Right renal cortex interstitium (tissue), 3 donors: ENCODE measurements around the gene MTIF3. TPM values are rescaled to one million over a fixed set of nuclear protein-coding genes. Genes with fewer than 3 reads are reported as not detected.
"Not testable (repeated sequence)": the region's sequence is repeated elsewhere in the genome, so short reads cannot be mapped to it uniquely, and the experiment has no call there.

Experiments used
- DNase-seq, 3 donors: peaks; one replicate each; pipeline ENCODE4 v3.0.0-alpha.2; 2013; ENCODE audit warnings: low read depth in 3 of 3, low spot score in 2 of 3
- polyA plus RNA-seq, 3 donors: library from polyadenylated mRNA; unstranded; fragments of 120-200 nt; gene quantifications; one replicate each; pipeline ENCODE4 v1.2.1, GENCODE V29; 2013; ENCODE audit not compliant: insufficient read length in 3 of 3

Gene MTIF3
- polyA plus RNA-seq, 3 donors: 83.0 to 89.4 (median 85.4) TPM

DNA sequence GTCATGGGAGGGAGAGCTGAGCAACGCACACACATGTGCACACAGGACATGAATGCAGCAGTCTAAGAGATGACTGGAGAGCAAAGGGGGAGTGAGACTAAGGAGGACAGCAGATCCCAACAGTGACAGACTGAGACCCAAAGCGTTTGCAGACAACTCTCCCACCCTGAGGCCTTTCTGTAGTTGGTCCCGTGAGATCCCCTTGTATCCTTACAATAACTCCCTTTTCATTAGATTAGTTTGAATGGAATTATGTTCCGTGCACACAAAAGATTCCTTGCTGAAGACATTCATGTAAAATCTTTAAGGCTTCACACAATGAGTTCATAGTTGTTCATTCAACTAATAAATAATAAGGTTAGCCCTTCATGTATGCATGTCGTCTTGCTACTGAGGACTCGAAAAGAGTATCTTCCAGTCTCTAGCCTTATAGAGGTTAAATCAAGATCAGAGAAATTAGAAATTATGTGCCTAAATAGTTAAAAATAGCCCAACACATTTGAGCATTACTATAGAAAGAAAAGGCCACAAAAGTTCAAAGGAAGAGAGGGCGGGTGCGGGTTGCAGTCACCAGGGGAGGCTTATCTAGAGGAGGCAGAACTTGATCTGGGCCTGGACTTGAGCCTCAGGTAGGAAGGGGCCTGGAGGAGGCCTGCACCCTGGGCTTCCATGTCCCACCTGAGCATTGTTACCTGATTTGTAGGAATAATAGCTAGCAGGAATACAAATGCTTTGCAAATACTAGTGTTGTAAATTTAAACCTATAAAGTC, 29.1 kb downstream of the MTIF3 start:
- no peak for DNase-seq

DNA sequence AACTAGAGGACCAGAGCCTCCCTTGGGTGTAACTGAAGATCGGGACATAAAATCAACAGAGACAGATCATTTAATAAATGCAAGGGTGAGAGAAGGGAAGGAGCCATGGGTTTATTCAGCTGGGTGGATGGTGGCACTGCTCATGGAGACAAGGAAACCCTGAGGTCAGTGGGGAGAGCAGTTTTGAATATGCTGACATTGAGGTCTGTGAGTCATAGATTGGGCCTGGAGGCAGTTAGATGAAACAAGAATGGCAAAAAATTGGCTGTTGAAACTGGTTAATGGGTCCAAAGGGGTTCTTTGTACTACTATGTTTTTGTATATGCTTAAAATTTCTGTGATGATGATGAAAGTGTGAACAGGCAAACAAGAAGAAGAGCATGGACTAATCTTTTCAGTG, 31.0 kb downstream of the MTIF3 start:
- no peak for DNase-seq

DNA sequence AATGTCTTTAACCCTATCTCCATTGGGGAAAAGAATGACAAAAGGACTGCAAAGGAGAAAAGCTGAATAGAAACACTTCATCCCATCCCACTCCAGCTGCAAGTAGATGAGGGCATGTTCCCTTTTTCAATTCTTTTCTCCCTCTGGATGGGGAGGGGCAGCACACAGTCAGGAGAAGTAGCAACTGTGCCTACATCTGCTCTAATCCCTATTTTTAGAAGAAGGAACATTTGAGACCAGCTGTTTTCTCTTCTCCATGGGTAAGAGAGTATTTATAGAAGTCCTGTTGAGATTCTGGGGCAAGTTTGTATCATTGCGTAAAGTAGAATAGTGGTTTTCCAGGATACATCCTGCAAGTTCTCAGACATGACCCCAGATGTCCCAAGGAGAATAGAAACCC, 35.2 kb downstream of the MTIF3 start:
- no peak for DNase-seq

DNA sequence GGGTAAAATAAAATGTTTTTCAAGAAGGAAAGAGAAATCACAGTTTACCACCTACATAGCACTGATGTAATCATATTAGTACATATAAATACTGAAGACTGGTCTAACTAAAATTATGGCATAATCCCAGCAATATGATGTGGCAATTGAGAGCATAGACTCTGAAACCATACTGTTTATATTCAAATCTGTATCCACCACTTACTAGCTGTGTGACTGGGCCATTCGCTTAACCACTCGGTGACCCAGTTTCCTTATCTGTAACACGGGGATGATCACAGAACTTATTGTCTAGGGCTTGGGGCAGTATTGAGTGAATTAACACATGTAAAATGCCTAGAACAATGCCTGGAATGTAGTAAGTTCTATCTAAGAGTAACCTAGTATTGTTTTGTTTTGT, 39.0 kb downstream of the MTIF3 start:
- DNase-seq: no peak

DNA sequence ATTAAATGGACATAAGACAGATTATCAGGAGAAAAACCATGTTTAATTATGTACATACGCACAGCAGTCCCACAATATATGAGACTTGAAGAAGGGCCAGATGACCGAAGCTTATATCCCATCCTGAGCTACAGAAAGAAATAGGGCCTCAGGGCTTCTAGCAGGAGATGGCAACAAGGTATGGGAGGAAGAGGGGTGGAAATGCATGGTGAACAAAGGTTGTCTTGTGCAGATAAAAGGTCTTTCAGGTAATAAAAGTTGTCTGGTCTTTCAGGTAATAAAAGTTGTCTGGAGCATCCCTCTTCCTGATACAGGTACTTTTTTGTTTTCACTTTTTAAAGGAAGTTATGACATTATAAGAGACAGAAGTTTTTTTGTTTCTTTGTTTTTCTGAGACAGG, 41.4 kb downstream of the MTIF3 start:
- no peak for DNase-seq

DNA sequence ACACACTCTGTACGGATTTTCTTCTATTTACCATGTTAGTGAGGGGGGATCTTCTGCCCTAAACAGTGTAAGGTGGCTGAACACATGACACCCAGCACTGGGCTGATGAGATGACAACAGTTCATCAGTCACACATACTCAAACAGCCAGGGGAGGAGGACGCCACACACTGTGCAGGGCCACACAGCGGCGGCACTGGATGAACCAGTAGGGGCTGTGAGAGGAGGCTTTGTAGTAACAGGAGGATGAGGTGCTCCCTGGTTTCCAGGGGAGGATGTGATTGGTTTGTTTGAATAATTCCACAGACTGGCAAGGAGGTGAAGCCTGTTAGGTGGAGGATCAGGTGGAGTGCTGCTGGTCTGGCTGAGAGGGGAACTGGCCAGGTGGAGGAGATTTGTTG, 42.3 kb downstream of the MTIF3 start:
- no peak for DNase-seq

DNA sequence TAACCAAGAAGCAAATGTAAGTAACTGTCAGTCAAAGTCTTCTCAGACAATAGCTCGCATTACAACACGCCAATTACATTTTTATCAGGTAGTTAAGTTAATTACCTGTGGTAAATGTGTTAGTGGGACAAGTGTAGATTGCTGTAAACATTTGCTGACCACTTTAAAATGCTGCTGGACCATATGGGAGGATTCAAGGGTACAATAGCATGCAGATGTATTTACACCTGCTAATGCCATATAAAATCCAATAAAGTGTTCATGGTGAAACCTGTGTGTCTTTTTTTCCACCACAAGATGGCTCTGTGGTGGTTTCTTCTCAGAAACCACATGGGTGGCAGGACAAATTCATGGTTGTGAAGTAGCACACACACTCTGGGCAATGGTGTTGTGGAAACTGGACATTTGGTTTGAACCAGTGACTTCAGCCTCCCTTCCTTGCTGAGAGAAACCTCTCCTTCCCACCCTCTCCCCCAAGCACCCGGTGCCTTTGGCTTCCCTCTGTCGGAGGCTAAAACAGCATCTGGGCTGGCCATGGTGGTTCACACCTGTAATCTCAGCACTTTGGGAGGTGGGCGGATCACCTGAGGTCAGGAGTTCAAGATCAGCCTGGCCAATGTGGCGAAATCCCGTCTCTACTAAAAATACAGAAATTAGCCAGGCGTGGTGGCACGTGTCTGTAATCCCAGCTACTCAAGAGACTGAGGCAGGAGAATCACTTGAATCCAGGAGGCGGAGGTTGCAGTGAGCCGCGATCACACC, 44.0 kb downstream of the MTIF3 start:
- no peak for DNase-seq

DNA sequence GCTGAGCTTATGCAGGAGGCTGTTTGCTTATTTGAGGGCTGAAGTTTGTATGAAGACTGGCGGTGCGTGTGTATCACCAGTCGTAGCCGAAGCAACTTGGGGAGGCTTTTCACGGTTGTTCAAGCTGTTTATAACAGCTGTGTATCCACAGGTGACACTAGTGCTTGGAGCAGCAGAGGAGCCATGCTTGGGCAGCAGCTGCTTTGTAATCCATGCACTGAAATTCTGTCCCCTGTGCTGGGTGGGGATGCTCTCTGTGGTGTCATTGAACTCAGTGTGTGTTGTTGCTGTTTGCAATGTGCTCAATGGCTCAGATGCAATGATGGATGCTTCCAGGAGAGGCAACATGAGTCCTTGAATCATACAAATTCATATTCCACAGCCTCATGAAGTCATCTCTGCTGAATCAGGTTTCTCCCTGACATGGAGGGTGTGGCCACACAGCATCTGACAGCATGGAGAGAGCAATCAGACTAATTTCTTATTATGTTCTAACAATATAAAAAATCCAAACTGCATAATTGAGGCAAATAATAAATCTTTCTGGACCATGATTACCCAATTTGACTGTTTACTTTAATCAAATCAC, 44.7 kb downstream of the MTIF3 start:
- no peak for DNase-seq

DNA sequence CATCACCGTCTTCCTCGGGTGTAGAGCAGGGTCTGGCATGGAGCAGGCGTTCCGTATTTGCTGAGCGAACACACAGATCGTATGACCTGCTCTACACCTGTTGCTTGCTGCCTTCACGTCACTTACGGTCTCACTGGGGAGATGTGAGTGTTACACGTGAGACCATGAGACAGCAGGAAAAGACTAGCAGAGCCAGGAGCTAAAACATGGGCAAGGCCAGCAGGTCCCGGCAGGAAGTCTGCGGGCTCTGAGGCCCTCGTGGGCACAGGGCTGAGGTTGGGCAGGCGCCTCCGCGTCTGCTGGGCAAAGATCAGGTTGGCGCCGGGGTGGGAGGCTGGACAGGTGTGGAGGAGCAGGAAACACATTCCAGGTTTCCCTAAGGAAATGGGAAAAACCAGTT, 45.7 kb downstream of the MTIF3 start:
- no peak for DNase-seq

DNA sequence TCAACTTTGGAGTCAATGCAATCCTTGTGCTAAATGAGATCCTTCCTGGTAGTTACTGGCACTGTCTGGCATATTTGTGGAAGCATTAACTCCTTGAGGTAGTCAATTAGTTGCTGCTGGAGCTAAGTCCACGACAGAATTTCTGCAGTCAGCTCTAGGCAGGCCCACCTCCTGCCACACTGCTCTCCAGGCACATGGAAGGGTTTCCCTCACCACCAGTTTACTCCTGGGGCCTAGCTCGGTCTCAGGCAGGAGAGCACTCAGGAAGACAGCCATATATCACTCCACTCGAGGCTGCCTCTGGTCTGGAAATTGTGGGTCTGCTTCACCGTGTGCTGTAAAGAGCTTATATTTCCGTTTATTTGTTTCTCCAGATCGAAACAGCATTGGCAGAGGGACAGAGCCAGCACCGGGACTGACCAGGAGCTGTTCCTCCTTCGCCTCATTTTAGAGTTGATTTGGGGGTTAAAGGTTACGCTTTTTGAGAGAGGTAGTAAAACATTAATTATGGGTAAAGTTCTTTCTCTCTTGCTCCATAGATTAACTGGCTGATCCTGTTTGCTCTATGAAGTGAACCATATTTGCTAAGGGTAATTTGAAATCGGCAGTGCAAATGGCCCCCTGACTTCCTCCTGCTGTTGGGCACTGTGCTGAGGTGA, 46.5 kb downstream of the MTIF3 start:
- no peak for DNase-seq

DNA sequence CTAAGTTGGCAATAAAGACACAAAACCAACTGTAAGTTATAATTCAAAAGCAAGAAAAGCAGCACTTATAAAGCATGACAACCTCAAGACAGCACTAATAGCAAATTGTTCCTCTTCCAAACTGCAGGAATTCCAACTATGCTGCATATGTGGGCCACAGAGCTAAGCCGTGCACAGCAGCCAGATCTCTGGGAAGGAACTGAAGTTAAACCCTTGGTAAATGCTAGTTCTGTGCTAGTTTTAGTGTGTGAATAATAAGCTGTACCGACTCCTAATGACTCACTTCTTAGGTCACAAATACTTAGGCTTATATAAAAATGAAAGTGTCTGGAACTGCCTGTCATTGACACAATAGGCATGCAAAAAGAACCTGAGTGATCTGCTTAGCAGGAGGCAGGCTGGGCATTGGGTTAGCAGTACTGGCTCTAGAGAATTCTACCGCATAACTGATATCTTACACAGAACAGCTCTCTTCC, 47.1 kb downstream of the MTIF3 start:
- no peak for DNase-seq

DNA sequence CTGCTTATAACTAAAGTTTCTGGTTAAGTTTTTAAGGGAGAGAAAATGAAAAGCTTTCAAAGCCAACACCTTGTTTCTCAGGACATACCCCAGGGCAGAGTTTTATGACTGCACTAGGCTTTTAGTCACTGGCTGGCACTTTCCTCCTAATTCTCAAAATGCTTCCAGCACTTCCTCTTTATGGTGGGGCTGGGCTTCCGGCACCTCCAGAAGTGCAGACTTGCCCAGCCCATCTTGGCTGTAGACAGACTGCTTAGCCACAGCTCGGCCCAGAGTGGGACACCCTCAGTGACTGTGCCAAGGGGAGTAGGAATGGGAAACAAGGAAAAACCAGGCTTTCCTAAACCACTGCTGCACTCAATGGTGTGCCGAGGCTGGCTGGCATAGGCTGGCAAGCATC, 49.2 kb downstream of the MTIF3 start:
- DNase-seq: no peak

DNA sequence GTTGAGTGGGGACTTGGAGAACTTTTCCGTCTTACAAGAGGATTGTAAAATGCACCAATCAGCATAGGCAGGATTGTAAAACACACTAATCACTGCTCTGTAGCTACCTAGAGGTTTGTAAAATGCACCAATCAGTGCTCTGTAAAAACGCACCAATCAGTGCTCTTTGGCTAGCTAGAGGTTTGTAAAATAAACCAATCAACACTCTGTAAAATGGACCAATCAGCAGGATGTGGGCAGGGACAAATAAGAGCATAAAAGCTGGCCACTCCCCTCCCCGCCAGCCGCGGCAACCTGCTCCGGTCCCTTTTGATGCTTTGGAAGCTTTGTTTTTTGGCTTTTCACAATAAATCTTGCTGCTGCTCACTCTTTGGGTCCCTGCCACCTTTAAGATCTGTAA, 50.0 kb downstream of the MTIF3 start:
- not testable (repeated sequence) for DNase-seq

DNA sequence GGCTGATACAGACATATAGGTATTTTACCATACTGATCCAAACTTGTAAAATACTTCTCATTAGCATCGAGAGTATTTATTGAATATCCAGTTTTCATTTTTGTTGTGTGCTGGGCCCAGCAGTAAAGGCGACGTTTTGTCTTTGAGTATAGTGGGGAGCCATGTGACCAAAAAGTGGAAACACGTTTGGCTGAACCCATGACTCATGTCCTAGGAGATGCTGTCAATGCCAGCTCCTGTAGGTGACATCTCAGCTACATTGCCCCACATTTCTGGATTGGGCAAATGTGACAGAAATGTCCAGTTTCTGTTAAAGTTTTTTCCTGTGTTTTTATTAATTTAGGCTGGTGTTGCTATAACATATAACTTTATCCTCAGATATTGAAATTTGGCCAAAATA, 52.0 kb downstream of the MTIF3 start:
- DNase-seq: no peak

DNA sequence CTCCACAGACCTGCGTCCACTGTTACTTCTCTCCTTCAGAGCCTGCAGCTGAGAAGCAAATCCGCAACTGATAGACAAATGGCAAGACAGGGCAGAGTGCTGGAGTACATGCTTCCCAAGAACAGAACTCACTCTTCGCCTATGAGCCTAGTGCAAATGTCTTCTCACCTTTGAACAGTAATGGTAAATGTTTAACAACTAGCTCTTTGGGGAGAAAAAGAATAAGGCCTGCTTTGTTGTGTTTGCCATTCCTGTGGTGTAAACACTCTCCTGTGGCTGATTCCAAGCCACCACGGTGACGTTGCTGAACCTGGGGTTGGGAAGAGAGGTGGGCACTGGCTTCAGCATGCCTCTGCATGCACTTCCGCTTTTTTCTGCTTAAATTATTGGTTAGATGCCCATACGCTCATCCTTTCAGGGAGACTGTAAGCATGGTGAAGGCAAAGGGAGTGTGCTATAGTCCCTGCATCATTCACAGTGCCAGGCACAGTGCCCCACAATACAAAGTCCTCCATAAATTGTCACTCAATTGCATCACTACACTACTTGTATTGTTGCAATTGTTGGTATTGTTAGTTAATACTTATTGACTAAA, 54.0 kb downstream of the MTIF3 start:
- DNase-seq: no peak

DNA sequence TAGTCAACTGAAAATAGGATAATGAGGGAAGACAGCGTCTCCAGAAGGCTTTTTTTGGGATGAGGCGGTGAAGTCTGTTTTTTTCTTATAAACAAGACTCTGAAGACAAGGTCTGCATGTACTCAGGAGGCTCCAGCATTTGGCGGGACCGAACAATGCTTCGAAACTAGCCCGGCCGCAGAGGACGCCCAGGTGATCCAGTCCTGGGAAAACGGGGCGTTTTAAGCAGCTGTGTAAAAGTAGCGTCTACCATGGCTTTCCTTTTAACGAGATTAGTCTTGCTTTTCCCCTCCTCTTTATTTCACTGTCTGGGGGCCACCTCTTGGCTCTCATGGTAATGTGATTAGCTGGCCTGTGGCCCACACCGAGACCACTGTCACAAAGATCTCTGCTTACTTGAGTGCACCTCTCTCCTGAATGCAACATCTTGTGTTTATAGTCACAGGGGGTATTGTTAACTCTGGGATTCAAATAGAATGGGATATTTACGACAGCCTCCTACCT, 55.3 kb downstream of the MTIF3 start:
- DNase-seq: no peak

DNA sequence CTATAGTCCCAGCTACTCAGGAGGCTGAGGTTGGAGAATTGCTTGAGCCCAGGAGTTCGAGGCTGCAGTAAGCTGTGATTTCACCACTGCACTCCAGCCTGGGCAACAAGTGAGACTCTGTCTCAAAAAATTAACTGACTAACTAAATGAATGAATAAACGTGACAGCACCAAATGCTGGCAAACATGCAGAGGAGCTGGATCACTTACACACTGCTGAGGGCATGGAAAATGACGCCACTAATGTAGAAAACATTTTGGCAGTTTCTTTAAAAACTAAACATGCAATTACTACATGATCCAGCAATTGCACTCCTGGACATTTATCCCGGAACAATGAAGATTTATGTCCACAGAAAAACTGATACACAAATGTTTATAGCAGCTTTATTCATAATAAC, 57.3 kb downstream of the MTIF3 start:
- DNase-seq: no peak

DNA sequence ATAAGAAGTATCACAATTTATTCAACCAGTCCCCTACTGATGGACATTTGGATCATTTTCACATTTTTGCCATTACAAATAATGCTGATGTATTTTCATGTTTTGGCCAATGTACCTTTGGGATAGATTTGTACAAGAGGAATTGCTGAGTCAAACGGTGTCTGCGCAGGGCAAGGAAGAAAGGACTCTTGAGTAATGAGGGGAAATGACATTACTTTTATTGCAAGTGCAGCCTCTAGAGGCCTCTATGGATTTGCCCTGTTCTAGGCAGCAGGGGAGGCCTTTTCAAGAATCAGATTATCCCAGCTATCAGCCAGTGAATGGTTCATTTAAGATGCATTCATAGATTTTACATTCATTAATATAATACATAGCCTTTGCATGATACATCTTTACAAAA, 58.9 kb downstream of the MTIF3 start:
- DNase-seq: no peak

DNA sequence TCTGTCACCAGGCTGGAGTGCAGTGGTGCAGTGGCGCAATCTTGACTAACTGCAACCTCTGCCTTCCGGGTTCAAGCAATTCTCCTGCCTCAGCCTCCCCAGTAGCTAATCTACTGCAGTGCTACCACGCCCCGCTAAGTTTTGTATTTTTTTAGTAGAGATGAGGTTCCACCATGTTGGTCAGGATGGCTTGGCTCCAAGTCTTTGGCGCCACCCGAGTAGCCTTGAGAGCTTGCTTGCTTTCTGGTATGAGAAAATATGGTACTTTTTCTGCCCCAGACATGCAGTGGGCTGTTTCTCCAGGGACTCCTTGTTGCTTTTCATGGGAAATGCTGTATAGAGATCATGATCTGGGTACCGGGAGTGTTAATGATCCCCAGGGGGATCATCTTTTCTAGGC, 60.5 kb downstream of the MTIF3 start:
- no peak for DNase-seq

DNA sequence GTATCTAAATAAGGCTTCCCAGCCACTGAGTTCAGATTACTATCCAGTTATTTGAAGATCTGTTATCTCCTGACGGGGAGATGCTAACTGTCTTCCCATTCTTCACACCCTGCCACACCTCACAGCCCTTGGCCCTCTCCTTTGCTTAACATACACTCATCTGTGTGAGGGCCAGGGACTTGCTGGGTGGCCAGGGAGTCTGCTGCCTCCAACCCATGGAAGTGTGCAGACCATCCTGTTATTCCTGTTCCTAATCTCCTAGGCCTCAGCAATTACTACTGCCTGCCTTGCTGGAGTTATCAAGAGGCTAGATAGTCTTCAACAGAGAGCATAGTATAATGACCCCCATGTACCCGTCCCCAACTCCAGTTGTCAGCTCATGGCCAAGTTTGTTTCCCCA, 62.1 kb downstream of the MTIF3 start:
- no peak for DNase-seq
